Activated gamma-delta T cell treated with anti-CD3 and anti-CD28 coated beads, Interleukin-2, amount 50 U/mL, for 16 hours (primary cell): ENCODE data around the gene JMJD6.
A peak's percentile ranks its signal among the peaks of the same experiment; 100 is the strongest.
"Not testable (repeated sequence)": the region's sequence is repeated elsewhere in the genome, so short reads cannot be mapped to it uniquely, and the experiment has no call there.

Source experiments
- DNase-seq: peaks from one replicate; pipeline ENCODE4 v3.0.0-alpha.2; 2020; ENCODE audit warnings: low read depth

JMJD6 gene

DNA sequence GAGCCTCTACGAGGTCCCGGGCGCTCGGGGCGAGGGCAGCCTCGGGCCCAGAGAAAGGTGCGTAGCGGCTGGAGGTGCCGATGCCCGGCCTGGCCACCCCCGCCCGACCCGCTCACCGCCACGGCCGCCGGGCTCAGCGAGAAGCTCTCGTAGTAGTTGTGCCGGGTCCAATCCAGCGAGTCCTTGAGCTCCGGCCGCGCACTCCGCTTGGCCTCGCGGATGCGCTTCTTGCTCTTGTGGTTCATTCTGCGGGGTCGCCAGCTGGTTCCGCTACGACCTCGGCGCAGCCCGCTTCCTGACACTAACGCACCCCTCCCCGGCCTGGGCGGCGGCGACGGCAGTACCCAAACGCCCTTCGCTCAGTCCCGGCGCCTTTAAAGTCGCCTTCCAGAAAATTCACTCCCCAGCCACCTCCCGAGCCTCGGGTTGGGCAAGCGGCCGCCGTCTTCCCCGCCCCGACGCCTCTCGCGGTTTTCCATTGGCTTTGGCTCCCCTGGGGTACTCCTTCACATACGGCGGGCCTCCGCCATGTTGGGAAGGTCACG, at the start of gene JMJD6:
JMJD6 (minus strand) TSS at position 376 of the 545 bp plus-strand sequence; CDS start at position 245, 131 bp downstream.
- peak; percentile 91 for DNase-seq

DNA sequence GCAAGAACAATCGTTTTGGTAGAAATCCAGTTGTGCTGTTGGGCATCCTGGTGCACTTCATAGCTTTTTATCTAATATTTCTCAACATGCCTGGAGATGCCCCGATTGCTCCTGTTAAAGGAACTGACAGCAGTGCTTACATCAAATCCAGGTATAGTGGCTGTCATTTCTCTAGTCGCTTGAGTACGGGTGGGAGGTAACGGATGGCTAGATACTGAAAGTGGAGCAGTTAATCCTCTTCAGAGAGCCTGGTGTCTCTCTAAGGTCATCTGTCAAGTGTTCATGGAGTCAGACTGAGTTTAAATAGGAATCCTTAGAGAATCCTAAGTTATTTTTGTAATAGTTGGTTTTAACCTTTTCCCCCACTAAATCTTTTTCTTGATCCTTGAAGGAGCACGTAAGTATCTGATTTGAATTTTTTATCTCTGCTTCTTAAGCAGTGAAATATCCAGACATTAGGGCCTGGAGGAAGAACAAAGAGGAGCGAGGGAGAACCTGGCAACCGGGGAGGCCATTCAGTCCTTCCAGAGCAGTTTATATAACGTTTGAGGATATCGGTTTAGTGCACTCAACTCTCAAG, 48.7 kb upstream of the JMJD6 start:
- no peak for DNase-seq

DNA sequence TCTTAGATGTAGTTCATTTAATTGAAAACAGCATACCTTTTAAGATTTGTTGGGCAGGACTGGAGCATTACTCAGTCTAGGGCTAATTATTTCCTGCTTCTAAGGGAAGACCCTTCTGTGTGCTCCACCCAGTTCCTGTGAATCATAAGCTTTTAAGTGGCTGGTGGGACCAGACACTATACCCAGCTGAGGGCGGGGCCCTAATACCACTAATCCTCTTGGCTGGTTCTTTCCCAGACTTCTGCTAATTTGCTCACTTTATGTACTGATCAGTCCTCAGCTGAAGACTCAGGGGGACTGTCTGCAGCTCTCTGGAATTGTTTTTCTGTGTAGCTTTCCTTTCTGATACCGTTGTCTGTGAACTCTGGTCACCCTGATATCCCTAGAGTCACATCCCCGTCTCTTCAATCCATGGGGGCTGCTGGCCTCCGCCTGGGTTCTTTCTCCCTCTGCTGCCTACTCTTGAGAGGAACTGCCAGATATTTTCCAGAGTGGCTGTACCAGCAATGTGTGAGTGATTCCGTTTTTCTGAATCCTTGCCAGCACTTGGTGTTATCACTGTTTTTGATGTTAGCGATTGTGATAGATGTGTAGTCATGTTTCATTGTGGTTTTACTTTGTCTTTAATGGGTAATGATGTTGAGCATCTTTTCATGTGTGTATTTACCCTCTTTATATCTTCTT, 46.6 kb upstream of the JMJD6 start:
- peak; percentile 14 for DNase-seq

DNA sequence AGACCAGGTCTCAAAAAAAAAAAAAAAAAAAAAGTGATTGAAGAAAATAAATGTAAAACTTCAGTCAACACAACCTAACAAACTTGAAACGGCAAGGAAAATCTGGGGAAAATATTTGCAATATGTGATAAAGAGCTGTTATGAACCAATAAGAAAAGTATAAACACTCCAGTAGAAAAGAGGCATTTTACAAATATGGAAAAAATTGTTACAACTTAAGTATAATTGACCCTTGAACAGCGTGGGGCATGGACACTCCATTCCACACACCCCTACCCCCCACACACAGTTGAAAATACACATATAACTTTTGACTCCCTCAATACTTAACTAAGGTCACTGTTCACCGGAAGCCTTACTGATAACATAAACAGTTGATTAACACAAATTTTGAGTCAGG, 32.2 kb upstream of the JMJD6 start:
- DNase-seq = no peak

DNA sequence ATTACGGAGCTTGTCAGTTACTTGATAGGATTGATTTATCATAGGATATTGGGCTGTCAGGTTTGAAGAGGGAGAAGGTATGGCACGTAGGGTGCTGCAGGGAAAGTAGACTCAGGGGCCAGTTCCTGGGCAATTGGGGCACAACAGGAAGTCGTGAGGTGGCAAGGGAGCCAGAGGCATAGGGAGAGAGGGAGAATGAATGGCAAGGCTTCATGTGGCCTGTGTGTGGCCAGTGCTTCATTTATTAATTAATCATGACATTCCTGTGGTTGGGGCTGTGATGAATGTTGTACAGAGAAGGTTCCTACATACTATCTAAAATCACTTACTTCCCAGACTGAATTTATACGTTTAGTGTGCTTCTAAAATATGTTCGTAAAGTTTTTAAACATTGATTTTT, 30.9 kb upstream of the JMJD6 start:
- DNase-seq = no peak

DNA sequence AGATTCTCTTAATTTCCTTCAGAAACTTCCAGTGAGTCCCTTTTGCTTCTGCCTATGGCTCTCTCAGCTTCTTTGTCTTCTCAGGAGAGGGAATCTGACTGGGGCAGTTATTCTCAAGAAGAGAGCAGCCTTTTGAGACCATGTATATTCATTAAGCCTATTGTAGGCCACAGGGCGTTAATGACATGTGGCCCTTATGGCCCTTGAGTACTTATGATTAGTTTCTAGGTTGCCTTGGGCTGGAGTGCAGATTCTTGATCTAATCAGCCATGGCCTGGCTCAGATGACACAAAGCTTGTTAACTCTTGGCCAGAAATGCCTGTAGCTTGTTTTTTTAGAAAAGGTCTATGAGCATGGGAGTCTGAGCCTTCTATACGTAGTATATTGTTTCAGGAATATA, 28.9 kb upstream of the JMJD6 start:
- no peak for DNase-seq

DNA sequence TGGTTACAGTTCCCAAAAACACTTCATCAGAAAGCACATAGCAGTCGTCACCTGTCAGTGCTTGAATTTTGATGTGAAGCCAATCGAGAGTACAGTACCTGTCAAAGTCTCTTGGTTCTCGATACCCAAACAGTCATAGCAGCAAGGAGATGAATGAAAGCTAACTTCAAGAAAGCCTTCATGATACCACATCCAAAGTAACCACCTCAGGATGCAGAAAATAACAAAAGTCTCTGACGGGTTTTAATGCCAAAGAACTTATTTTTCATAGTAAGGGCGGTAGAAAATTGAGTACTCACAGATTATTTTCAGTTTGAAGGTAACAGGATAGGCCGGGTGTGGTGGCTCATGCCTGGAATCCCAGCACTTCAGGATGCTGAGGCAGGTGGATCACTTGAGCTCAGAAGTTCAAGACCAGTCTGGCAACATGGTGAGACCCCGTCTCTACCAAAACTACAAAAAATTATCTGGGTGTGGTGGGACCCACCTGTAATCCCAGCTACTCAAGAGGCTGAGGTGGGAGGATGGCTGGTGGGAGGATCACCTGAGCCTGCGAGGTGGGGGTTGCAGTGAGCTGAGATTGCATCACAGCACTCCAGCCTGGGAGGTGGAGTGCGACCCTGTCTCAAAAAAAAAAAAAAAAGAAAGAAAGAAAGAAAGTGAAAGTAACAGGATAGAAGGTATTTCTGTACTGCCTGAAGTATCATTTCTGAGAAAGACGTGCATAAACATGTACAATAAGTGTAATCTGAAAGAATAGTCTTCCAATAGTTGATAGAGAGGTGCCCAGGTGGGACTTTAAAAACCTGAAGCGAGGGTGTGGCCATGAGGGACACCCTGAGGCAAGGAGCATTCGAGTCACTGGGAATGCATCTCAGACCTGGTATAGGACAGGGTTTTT, 26.9 kb upstream of the JMJD6 start:
- DNase-seq = no peak

DNA sequence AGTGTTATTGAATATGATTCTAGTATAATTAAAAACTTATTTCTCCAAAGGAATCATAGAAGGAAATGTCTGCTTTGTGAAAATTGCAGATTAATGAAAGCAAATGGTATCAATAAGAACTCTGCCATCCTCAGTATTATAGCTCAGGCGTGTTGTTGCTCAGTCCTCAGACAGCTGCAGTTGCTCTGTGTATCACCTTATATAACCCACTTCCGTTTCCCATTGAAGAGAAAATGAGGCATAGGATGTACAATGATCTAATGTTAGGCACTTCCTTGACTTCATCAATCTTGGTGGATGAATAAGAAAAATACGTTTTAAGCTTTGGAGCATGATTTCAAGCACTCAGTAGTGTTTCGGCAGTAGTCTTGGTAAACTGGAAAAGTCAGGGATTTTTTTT, 25.6 kb upstream of the JMJD6 start:
- no peak for DNase-seq

DNA sequence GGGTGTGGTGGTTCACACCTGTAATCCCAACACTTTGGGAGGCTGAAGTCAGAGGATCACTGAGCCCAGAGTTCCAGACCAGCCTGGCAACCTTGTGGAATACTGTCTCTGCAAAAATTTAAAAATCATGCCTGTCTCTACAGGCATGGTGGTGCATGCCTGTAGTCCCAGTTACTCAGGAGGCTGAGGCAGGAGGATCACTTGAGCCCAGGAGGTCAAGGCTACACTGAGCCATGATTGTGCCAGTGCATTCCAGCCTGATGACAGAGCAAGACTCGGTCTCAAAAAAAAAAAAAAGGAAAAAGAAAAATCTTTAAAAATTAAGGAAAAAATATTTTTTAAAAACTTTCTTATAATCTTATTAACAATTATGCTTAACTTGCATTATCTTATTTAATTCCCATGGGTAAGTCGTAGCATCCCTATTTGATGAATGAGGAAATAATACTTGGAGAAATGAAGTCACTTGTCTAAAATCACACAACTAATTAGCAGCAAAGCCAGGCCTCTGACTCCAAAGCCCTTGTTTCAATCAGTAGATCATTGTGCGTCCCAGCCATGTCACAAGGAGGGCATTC, 25.1 kb upstream of the JMJD6 start:
- no peak for DNase-seq

DNA sequence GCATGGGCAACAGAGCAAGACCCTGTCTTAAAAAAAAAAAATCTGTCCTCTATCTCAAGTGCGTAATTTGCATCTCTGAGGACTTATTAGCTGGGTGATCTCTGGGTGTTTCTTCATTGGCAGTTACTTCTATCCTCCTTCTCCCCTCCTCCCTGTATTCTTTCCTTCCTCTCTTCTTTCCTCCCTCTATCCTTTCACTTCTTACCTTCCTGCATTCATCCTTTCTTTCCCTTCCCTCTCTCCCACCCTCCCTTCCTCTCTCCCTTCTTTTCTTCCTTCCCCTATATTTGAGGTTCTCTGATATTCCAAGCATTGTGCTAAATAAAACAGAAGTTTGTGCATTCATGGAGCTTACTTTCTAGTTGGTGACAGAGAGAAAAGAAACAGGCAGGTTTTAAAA, 22.3 kb upstream of the JMJD6 start:
- no peak for DNase-seq

DNA sequence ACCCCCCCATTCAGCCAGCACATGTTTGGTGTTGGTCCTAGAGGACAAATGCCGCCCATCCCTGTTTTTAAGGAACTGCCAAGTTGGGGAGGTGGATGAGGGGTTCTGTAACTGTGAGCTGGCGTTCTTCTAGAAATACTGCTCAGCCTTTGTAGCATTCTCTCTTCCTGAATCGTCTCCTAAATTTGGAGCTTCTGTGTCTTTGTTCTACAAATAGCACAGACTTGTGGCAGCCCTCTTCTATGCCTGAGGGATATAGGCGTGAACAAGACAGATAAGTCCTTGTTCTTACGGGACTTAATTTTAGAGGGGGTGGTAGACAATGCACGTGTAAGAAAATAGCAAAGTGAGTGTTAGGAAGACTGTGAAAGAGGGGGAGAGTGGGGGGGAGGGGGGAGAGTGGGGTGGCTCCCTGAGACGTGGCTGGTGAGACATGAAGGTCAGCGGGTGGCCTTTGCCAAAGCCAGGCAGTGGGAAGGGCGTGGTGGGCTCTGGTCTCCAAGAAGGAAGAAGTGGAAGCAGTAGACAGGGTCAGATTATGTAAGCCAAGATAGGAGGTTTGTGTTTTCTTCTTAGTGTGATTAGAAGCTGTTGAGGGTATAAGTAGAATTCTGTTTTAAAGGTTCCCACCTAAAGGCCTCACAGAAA, 21.4 kb upstream of the JMJD6 start:
- DNase-seq = no peak

DNA sequence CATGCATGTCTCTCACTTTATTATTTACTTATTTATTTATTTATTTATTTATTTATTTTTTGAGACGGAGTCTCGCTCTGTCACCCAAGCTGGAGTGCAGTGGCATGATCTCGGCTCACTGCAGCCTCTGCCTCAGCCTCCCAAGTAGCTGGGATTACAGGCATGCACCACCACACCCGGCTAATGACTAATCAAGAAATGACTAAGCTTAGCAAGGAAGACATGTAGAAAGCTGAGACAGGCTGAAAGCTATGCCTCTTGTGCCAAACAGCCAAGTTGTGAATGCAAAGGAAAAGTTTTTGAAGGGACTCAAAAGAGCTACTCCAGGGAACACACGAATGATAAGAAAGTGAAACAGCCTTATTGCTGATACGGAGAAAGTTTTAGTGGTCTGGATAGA, 19.4 kb upstream of the JMJD6 start:
- not testable (repeated sequence) for DNase-seq

DNA sequence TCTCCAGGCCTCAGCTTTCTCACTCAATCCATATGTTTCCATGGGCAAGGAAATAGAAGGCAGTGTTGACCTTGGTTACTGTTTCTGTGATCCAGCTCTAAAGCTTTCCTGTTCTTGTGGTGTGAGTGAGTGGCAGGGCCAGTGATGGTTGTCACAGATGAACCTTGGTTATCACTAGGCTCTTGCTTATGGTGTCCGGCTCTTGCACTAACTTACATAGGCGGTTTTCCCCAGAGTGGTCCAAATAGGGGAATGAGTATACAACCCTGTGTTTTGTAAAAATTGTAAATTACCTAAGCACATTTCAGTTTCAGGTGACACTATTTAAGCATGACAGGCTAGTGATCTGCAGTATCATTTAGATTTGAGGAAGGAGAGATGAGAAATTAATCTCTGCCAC, 18.3 kb upstream of the JMJD6 start:
- no peak for DNase-seq

DNA sequence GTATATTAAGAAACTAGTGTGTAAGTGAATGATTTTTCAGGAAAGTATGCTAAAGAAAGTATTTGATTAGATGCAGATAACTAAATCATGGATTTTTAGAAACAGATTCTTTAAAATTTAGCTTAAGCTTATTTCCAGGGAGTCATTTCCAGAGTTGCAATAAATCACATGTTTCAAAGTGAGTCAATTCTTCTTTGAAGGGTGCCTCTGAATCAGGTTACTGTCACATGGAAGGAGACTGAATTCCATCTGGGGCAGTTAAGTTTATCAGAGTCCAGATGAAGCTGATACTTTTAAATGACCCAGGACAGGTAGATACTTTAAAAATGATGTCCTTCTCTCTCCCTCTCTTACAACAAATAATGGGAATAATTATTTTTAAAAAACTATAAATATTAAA, 16.6 kb upstream of the JMJD6 start:
- DNase-seq = no peak

DNA sequence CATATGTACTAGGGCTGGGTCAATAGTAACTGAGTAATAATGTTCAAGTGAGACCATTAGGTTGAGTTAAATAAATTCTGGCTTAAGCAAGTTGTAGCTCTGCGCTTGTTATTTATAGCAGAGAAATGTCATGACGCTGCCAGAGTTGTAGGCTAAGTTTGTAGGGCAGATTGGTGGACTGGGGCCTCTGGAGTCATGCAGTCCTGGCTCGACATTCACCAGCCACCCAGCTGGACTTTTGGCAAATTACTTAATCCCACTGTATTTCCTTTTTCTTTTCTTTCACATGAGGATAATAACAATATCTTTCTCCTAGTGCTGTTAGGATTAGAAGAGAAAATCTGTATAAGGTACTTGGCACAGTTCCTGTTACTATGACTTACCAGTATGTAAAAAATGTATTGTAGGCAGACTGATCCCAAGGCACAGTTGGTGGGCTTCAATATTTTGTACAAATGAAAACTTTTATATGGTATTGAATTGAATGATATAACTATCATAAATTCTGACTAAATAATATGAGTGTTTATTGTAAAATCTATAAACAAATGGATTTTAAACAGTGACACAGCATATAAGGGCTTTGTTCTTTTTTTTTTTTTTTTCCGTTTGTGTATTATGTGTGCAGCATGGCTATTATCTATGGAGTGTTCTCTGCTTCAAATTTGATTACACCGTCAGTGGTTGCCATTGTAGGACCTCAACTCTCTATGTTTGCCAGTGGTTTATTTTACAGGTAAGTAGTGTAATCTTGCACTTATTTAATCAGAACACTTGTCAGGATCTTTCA, 14.1 kb upstream of the JMJD6 start:
- no peak for DNase-seq

DNA sequence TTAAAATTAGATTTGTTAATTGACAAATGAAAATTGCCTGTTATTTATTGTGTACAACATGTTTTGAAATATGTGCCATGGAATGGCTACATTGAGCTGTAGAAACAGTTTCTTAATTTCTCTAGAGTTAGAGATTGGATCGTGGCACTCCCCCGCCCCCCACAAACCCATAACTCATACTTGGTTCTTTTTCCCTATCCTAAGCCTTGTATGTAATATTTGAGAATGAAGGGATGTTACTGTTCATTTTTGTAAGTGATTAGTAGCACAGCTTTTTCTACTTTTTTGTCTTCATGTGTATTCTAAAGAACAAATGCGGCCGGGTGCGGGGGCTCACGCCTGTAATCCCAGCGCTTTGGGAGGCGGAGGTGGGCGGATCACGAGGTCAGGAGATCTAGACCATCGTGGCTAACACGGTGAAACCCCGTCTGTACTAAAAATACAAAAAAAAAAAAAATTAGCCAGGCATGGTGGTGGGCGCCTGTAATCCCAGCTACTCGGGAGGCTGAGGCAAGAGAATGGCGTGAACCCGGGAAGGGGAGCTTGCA, 13.2 kb upstream of the JMJD6 start:
- DNase-seq = not testable (repeated sequence)

DNA sequence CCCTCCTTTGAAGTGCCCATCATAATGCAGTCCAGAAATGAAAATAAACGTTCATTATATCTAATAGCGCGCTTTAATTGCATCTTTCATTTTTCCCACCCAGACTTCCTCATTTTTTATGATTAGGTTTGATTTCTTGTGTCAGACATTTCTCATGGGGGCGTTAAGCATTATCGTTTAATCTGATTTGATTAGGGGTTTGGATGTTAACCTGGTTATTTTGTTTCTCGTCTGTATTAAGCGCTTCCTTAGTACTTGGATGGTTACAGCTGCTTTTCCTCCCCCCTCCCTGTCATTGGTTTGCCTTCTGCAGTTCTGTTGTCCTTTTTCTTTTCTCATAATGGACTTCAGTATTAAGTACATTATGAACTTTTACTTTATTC, 12.1 kb upstream of the JMJD6 start:
- DNase-seq = no peak

DNA sequence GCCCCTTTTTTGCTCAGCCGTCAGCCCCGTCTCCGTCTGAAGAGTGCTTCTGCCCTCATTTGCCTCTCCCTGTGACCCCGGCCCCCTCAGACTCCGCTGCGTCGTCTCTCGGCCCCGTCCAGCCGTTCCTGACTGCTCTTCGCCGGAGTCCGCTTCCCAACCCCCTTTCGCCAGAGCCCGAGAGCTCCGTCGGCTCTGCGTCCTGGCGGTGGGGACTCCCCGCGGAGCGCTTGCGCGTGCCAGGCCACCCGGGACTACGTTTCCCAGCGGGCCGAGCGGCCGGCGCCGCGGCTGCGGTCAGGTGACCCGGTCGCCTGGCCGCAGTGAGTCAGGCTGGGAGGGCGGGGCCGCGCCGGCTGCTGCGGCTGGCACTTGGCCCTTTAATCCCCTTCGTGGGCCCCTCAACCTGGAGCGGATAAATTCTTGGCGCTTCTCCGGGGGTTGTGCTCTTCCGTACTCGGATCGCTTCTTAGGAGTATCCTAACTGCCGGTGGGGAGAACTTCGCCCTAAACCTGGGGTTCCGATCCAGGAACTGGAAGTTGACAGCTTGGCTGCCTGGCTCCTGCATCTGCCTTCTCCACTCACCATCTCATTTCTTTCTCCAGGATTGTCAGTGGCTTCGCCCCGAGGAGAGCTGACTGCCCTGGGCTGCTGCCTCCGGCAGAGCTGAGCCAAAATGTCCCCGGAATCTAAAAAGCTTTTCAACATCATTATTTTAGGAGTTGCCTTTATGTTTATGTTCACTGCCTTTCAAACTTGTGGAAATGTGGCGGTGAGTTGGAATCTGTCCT, 11.5 kb upstream of the JMJD6 start, which contains the start of gene MFSD11:
MFSD11 (plus strand) TSS at position 444 of the 792 bp plus-strand sequence; CDS start at position 678, 234 bp downstream.
- DNase-seq = peak; percentile 85

DNA sequence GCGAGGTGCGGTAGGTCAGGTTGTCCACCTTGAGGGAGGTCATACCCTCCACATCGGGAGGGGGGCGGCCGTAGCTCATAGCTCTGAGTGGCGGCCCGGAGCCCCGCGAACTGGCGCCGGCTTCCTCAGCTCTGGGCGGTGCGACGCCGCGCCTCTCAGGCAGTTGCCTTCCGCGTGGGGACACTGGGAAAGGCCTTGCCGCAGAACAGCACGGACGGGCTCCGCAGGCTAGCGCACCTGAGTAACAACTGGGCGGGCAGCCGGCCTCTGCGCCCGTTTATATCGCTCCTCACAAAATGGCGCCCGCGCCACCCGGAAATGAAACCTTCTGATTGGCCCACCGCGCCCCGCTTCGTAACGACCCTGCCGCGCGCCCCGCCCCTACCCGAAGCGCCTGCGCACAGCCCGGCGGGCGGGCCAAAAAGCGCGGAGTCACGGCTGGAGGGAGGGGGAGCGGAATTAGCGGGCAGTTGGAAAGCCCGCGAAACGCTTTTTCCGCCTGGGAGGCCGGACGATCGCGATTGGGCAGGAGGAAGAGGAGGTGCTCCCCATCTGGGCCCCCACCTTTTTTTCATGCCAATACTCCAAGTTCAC, 10.8 kb upstream of the JMJD6 start, which contains the start of gene SRSF2:
SRSF2 (minus strand) TSS at position 250 of the 594 bp plus-strand sequence; CDS start at position 79, 171 bp downstream.
- DNase-seq = peak; percentile 96
